ENCODE data around the gene CST3. TPM values are rescaled to one million over a fixed set of nuclear protein-coding genes. Genes with fewer than 3 reads are reported as not detected.

Gene CST3
- total and polyA plus RNA-seq, 10 of the 15 experiments (the other 5 are each of a cell fraction or from before 2014, with no cell fraction given): 11.8 to 127 (median 57.8) TPM

DNA sequence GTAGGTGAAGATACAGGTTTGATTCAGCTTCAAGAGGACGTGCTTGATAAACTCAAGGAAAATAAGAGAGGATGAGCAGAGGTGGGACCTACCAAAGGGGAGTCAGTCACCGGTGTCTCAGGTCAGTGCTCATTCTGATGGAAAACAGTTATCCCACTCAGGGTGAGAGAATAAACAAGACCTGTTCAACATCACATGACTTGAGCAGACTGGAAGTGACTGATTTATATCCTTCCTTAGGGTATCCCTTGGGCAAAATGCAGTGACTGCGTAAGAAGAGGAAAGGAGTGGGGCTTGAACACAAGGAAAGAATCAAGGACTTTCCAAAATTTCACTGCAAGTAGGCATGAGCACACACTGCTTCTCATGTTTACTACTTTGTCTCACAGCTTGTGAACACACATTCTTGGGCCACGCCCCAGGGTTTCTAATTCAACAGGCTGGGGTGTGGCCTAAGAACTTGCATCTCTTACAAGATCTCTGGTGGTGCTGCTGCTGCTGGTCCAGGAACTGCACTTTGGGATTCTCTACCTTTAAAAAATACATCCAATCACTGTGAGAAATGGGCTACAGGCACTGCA is 11.6 kb downstream of the CST3 start:
- 35% methylated on average over 4 of the region's 4 CpGs for WGBS (ENCODE audit: insufficient coverage, insufficient replicate concordance, low lambda C conversion rate, missing lambda C conversion rate)
- no peak overlapping the region for H2AFZ ChIP-seq (ENCODE audit: control insufficient read depth, low read depth, low read length)
- H4K20me1 ChIP-seq (ENCODE audit: control insufficient read depth, insufficient read depth): no peaks in the 10 kb centered on the region; the same call in 1 of the 2 replicates
- no peak overlapping the region for H3K9ac ChIP-seq (ENCODE audit: control insufficient read depth, insufficient read depth, low read length)
- FAIRE-seq: no peak
- H3K79me2 ChIP-seq (ENCODE audit: control insufficient read depth, insufficient read depth, low read length): no peaks in the 10 kb centered on the region
- H3K4me1 ChIP-seq (ENCODE audit: control insufficient read depth, insufficient read depth, low read length): peaks cover 22% of the 10 kb centered on the region
- no TSS peak for BruUV-seq (replicated peaks)
- H3K4me2 ChIP-seq (ENCODE audit: control insufficient read depth, insufficient read depth): no peak overlapping the region
- no peaks in the 10 kb centered on the region for H3K9me3 ChIP-seq (replicated peaks; ENCODE audit: control insufficient read depth, insufficient read depth, low read length)
- in situ Hi-C loops (cut with MboI): no loop called here
- ChIA-PET RAD21 (ENCODE audit: unreplicated experiment) (no interaction called here), SMC1A (ENCODE audit: uncharacterized antibody, unreplicated experiment) (interaction anchor here (1.2 kb wide), 1 partner anchor 8 kb away, joined by 3 read pairs; no protein-coding TSS in a partner anchor), POLR2A (no interaction called here), CTCF (interaction anchor here (1.3 kb wide), 1 partner anchor 45 kb away, joined by 3 read pairs; no protein-coding TSS in a partner anchor)
- ATAC-seq: peak; percentile 68
- intact Hi-C loops (cut with micrococcal nuclease; ENCODE audit: unreplicated experiment): loop anchor here (5.0 kb wide), 1 partner anchor 264 kb away; the partner anchor contains the start of gene GZF1
- no peak overlapping the region for H3K27ac ChIP-seq (ENCODE audit: control insufficient read depth, insufficient read depth)
- H3K36me3 ChIP-seq (ENCODE audit: control insufficient read depth in 2 of 2, insufficient read depth in 2 of 2, low read length in 1 of 2): no peaks in the 10 kb centered on the region
- H3K4me3 ChIP-seq: no peak overlapping the region
- DNase-seq (ENCODE audit: low read depth, low spot score): no peak
- no peaks in the 10 kb centered on the region for H3K27me3 ChIP-seq (replicated peaks in 1 of 2; ENCODE audit: control insufficient read depth in 2 of 2, insufficient read depth in 2 of 2, low read length in 1 of 2)
- no peak for TF ChIP-seq TCF3 (IDR thresholded peaks at IDR 0.05; ENCODE audit: borderline replicate concordance, insufficient read depth, low read depth, low read length)
- TF ChIP-seq ZNF217 (IDR thresholded peaks at IDR 0.05): no peak
- TF ChIP-seq NFXL1 (IDR thresholded peaks at IDR 0.05; ENCODE audit: borderline replicate concordance): no peak
- no peak for TF ChIP-seq PAX8 (IDR thresholded peaks at IDR 0.05)
- no peak for TF ChIP-seq EED (IDR thresholded peaks at IDR 0.05; ENCODE audit: low read depth)
- TF ChIP-seq, protein P1, sequence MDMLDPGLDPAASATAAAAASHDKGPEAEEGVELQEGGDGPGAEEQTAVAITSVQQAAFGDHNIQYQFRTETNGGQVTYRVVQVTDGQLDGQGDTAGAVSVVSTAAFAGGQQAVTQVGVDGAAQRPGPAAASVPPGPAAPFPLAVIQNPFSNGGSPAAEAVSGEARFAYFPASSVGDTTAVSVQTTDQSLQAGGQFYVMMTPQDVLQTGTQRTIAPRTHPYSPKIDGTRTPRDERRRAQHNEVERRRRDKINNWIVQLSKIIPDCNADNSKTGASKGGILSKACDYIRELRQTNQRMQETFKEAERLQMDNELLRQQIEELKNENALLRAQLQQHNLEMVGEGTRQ (IDR thresholded peaks at IDR 0.05; ENCODE audit: borderline replicate concordance, low read depth, low read length): no peak
- TF ChIP-seq, protein P2, sequence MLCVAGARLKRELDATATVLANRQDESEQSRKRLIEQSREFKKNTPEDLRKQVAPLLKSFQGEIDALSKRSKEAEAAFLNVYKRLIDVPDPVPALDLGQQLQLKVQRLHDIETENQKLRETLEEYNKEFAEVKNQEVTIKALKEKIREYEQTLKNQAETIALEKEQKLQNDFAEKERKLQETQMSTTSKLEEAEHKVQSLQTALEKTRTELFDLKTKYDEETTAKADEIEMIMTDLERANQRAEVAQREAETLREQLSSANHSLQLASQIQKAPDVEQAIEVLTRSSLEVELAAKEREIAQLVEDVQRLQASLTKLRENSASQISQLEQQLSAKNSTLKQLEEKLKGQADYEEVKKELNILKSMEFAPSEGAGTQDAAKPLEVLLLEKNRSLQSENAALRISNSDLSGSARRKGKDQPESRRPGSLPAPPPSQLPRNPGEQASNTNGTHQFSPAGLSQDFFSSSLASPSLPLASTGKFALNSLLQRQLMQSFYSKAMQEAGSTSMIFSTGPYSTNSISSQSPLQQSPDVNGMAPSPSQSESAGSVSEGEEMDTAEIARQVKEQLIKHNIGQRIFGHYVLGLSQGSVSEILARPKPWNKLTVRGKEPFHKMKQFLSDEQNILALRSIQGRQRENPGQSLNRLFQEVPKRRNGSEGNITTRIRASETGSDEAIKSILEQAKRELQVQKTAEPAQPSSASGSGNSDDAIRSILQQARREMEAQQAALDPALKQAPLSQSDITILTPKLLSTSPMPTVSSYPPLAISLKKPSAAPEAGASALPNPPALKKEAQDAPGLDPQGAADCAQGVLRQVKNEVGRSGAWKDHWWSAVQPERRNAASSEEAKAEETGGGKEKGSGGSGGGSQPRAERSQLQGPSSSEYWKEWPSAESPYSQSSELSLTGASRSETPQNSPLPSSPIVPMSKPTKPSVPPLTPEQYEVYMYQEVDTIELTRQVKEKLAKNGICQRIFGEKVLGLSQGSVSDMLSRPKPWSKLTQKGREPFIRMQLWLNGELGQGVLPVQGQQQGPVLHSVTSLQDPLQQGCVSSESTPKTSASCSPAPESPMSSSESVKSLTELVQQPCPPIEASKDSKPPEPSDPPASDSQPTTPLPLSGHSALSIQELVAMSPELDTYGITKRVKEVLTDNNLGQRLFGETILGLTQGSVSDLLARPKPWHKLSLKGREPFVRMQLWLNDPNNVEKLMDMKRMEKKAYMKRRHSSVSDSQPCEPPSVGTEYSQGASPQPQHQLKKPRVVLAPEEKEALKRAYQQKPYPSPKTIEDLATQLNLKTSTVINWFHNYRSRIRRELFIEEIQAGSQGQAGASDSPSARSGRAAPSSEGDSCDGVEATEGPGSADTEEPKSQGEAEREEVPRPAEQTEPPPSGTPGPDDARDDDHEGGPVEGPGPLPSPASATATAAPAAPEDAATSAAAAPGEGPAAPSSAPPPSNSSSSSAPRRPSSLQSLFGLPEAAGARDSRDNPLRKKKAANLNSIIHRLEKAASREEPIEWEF (IDR thresholded peaks at IDR 0.05; ENCODE audit: insufficient replicate concordance, low read depth, low read length): no peak
- TF ChIP-seq RAD51 (IDR thresholded peaks at IDR 0.05): no peak
- no peak for TF ChIP-seq PRDM15 (CRISPR knock-in tag; IDR thresholded peaks at IDR 0.05)
- no peak for TF ChIP-seq E4F1 (IDR thresholded peaks at IDR 0.05; ENCODE audit: borderline replicate concordance, partially characterized antibody)
- no peak for TF ChIP-seq NRF1 (conservative IDR thresholded peaks at IDR 0.05; ENCODE audit: low read depth, low read length)

All from GM12878 (cell line).